NCI-H2196 (cell line): Measurements from ENCODE around the gene CDH8.

Experiments
- DNase-seq: peaks from one replicate; lab custom pipeline; 2025; ENCODE audit not compliant: unreplicated experiment; lab: John Stamatoyannopoulos, UW

Gene CDH8, protein sequence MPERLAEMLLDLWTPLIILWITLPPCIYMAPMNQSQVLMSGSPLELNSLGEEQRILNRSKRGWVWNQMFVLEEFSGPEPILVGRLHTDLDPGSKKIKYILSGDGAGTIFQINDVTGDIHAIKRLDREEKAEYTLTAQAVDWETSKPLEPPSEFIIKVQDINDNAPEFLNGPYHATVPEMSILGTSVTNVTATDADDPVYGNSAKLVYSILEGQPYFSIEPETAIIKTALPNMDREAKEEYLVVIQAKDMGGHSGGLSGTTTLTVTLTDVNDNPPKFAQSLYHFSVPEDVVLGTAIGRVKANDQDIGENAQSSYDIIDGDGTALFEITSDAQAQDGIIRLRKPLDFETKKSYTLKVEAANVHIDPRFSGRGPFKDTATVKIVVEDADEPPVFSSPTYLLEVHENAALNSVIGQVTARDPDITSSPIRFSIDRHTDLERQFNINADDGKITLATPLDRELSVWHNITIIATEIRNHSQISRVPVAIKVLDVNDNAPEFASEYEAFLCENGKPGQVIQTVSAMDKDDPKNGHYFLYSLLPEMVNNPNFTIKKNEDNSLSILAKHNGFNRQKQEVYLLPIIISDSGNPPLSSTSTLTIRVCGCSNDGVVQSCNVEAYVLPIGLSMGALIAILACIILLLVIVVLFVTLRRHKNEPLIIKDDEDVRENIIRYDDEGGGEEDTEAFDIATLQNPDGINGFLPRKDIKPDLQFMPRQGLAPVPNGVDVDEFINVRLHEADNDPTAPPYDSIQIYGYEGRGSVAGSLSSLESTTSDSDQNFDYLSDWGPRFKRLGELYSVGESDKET

DNA sequence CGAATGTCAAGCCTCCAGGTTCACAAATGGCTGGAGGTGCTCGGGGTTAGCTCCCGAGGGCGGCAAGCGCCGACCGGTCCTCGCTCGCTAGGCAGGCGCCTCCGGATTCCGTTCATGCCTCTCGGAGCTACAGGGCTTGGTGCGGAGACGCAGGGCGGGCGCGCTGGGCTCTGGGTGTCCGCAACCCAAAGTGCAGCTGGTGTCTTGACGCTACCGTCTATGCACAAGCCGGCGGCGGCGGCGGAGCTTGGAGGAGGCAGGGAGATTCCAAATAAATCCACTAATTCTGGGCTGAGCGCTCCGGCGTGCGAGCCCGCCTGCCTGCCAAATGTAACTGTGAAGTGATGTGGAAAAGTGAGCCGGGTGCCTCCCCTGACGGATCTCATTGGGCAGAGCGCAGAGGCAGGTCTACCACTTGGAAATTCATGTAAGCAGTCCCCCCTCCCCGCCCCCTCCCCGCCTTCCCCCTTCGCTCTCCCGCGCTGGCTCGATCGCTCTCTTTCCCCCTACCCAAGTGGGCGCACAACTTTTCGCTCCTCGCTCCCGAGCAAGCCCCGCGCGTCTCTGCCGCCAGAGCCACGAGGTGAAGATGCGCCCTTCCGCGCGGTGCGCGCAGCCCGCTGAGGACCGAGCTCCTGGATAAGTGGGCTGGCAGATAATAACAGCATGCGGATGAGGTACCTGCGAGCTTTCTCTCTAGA is at the start of gene CDH8:
Gene CDH8 (minus strand): TSS at position 338 of the 701 bp plus-strand sequence. CDS start 15,035 bp downstream, outside the sequence.
- no peak for DNase-seq

DNA sequence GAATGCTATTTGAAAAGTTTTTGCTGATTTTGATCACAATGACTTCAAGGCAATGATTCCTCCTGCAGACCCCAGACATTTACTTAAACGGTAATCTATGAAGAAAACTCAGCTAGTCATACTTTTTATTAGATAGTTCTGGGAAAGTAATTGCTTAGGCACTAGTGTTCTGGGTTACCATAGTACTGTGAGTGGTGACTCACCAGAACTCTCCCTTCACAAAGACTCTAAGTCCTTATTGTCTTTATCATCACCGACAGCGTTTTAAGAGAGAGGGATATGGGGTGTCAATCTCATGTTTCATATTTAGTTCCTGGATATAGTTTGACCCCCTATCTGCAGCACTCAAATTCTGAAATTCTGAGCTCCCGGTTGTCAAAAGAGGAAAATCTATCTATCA is 43.0 kb upstream of the CDH8 start:
- no peak for DNase-seq

DNA sequence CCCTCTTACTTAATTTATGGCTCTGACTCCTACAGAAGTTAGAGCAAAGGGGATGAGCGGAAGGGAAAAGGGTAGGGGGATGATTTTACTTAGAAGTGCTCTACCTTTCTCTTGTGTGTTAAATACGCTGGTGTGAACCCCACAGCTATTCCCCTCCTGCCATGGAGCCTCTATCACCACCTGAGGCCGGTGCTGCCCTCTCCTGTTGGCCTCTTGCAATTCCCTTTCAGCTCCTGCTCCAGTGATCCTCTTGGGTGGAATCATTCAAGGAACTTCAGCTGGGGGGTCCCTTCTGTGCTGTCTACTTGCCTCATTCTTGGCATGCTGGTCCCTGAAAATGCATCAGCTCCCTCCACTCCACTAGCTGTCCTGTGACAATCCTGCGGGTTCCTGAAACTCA is 41.8 kb upstream of the CDH8 start:
- no peak for DNase-seq

DNA sequence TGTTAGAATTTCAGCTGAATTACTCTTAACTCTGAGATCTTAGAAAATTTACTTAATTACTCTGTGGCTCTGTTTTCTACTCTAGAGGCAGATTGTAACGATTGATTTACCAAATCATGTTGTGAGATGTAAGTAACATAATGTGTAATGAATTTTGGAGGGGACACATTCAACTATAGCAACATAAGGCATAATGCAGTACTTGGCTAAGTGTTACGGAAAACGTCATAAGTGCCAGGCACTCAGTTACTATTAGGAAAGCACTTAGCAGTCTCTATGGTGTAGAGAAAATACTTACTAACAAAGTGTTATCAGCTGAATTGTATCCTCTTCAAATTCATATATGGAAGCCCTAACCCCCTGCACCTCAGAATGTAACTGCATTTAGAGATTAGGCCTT is 40.6 kb upstream of the CDH8 start:
- DNase-seq, result no peak

DNA sequence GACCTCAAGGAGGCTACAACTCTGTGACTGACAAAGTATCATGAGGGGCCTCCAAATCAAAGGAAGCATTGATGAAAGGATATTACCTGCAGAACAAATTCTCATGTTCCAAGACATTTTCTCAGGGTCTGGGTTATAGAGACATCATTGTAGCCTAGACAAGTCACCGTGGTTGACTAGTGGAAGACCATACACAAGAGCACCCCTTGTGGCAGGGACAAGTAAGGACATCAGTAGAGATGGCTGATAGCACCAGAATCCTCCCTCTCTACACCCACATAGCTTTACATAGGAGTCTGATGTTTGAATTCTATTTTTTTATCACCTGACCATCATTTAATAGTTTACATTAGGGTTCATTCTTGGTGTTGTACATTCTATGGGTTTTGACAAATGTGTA is 32.5 kb upstream of the CDH8 start:
- no peak for DNase-seq

DNA sequence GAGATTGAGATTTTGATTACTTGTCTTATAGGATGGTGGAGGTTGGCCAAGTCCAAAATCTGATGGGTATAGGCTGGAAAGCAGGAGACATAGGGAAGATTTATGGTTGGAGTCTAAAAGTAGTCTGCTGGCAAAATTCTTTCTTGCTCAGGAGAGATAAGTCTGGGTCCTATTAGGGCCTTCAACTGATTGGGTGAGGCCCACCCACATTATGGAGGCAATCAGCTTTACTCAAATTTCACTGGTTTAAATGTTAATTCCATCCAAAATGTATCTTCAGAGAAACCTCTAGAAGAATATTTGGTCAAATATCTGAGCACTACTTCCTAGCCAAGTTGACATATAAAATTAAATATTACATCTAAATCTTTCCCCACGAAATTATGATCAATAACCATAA is 31.7 kb upstream of the CDH8 start:
- no peak for DNase-seq

DNA sequence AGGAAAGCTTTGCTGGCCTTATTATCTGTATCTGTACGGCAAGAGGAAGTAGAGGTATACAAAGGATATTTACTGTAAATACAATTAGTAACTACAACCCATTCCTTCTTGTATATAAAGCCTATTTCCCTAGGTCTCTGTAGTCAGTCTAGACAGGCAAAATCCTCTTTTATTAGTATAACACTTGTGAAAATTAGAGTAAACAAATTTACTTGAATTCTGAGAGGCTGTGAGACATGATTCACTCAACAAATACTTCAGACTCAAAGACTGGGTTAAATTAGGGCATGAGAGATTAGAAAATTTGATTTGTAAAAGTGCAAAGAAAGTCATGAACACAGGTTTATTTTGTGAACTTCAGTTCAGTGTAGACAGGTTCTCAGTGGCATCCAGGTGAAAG is 30.9 kb upstream of the CDH8 start:
- no peak for DNase-seq

DNA sequence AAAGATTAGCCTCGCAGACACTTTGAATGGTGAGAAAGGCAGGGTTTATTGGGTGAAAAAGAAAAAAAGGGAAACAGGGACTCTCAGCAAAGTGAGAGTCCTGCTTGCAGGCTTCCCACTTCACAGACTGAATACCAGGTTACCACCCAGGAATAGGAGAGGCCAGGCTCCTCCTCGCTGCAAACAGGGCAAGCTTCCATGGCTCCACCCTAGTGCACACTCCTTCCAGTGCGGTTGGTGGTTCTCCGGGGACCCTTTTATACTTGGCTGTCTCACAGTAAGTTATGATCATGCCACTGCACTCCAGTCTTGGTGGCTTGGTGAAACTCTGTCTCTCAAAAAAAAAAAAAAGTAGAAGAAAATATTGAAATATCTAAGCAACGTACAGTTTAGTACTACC is 30.5 kb upstream of the CDH8 start:
- no peak for DNase-seq

DNA sequence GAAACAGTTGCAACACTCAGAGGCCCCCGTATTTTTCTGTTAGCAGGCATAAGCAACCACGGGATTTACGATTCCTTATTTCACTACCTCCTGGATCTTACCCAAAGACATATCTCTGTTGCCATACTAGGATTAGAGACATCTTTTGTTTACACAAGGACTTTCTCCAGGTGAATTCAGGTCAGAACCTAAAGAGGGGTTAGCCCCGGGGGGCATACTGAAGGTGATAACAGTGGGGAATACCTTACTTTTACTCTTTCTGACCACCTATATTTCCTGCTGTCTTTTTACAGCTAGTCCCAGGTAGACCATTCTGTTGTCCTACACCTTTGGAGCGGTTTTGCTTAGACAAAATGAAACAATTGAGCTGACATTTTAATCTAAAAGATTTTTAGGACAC is 27.9 kb upstream of the CDH8 start:
- DNase-seq, result no peak

DNA sequence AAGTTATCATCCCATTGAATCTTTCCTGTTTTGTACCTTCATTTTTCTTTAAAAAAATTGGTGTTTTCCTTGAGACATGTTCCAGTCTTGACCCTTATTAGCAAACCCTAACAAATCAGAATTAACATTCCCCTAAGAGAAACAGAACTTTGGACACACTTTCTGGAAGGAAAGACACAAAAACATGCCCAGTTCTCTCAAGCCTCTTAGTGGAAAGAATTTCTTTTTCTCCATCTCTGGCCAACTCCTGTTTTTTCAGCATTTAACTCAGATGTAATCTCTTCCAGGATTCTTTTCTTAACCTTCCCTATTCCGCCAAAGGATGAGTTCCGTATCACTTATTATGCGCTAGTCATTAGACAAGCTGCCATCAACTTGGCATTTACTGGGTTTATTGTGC is 23.9 kb upstream of the CDH8 start:
- DNase-seq, result no peak

DNA sequence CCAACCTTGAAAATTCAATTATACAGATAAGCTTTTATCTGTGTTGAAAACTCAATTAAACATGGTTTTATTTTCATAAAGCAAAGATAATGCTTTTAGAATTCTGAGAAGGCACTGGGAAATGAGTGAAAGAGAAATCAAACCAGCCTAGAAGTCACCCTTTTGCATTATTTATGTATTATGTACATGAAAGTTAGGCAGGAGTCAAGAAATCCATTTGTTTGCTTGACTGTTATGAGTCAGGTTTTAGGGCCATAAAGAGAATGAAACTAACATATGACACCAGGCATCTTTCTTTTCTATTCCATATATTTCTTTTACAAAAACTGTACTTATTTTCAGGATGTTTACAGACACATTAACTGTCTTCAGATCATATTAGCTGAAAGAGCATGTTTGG is 23.3 kb upstream of the CDH8 start:
- DNase-seq, result no peak

DNA sequence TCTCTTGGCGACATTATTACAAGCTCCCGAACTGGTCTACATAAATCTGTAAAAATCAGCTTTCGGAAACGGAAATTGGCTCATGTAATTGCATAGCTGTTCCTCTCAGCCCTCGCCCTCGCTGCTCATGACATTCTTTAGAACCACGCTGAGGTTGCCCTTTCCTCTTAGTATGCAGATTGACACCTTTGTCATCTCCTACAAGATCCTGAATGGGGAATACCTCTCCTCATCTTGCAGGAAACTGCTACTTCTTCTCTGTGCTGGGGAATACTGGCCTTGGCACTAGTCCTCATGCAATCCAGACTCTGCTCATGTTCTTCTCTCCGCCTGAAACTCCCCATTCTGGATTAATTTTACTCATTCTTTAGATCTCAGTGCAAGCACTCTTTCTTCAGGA is 22.2 kb upstream of the CDH8 start:
- no peak for DNase-seq

DNA sequence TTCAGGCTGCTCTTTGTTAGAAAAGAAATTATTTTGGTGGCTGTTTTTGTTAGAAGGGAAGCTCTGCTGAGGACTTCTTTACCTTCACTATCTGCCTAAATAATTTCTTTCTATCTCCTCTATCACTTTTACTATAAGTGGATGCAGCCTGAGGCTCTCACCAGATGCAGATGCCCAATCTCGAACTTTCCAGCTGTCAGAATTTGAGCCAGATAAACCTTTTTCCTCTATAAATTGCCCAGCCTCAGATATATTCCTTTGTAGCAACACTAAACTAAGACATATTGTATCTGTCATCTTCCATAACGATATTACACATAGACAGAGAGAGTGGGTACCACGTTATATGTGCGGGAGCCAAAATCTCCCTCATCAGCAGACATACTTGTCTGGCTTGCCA is 15.7 kb upstream of the CDH8 start:
- no peak for DNase-seq

DNA sequence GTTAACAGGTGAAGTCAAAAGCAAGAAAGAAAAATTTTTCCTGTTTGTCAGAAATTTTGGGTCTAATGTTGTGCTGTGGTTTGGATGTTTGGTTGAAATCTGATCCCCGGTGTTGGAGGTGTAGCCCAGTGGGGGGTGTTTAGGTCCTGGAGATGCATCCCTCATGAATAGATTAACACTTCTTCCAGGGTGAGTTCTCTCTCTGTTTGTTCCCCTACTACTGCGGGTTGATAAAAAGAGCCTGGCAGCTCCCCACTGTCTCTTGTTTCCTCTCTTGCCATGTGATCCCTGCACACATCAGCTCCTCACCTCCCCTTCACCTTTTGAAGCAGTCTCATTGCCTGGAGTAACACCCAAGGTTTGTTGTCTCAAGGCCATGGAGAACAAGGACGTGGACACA is 14.6 kb upstream of the CDH8 start:
- DNase-seq, result no peak

DNA sequence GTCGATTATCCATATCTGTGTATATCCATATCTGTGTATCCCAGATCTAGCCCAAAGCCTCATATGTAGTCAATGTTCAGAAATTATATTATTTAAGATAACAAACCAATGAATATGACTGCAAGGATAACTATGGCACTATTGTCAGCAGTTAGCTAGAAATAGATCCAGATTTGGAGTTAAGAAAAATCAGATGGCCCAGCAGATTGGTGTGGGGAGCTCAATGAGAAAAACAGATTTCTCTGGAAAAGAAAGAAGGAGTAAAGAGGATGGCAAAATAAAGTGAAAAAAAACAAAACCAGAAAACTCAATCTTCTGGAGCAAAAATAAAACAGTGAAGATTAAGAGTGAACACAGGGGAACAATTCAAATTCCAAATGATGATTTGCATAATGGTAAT is 10.6 kb upstream of the CDH8 start:
- DNase-seq, result no peak

DNA sequence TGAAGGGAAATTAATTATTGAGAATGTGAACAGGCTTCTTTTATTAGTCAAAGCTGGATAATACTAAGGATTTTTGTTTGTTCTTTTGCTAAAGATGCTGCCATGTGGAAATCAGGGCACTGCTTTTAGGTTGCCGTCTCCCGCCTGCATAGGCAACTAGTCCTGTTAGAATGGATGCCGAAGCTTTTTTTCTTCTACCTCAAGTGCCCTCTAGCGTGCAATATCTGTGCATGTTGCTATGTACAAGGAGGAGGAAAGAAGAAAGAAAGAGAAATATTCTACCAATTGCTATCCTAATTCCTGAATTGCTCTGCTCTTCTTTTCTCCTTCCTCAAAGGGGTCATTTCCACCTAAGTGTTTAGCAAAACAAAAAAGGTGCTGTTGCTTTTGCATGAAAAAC is 5.2 kb upstream of the CDH8 start:
- peak; percentile 1 for DNase-seq

DNA sequence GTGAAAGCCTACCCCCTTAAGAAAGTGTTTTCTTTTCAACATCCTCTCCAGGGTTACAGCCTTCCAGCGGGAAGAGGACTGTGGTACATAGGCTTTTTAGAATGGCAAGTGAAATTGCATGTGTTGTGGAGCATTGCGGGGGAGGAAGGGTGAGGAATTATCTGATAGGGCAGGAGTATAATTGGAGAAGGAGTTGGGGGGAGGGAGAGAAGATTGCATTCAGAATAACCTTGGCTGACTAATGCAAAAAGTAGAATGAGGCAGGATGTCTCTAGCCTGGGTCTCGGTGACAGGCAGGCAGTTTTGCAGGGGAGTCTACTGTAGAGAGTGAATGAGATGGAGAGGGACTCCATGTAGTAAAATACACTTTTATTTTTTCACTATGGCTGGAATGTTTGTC is 2.4 kb upstream of the CDH8 start:
- DNase-seq, result no peak

DNA sequence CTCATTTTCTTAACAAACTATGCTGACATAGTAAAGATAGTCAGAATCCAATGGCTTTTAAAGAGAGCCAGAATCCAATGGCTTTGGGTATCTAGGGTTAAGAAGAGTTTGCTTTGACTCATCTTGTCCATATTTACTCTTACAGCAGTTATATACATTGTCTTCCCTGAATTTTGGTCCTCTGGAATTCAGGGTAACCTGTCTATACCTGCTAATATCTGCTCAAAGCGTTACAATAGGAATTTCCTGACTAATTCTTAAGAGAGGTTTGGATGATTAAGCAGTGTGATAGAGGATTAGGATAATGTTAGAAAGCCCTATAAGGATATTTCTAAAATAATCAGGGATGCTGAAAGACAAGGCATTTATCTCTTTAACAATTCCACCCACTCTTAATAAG is 2.0 kb upstream of the CDH8 start:
- no peak for DNase-seq

DNA sequence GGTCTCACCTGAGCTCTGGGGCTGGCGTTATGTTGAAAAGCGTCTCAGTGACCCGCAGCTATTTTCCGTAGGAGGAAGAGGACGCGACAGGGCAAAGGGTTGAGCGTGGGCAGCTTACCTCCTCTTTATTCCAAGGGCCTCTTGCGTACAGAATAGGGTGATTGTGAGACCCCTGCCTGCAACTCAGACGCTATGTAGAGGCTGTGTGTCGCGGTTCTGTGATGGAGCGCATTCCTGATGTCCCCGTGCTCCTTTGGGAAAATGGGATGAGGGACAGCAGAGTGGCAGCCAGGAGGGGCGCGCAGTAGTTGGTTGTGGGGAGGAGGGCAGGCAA is 531 bp upstream of the CDH8 start:
- DNase-seq, result no peak

DNA sequence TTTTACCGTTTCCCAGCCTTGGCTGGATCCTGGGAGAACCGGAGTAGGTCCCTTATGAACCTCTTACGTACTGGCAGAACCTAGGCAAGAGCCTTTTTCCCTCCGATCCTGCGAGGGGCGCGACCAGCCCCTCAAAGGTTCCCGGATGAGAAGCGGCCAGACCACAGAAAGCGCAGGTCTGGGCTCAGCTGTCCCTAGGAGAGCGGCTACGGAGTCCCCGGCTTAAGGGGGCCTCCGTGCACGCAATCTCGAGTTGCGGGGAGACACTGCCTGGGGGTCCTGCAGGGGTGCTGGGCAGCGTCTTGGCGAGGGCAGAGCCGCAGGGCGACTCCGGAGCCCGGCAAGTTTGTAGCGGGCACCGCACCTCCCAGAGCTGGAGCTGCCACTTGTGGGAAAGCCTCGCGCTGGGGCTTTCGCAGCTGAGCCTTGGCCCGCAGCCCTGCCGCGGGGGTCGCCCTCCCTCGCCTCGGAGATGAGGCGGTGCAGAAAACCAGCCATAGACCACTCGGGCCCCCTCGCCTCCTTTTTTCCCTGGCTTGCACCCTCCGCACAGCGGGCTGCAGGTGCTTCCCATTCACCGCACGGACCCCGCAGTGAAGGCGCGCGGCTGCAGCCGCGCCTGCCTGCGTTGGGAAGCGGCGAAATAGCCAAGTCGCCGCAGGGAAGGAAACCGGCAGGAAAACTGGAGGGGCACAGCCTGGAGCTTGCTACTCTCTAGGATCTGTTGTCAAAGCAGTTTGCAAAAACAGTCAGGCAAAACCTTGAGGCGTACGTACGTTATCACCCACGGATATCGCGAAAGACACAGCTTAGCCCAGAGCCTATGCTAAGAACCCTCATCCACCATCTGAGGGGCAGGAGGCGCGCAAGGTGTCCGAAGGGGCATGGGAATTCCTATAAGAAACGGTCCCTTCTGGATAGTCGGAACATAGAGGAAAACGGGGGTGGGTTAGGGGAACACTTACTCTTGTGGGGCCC is 834 bp downstream of the CDH8 start:
- DNase-seq, result no peak
